ENCODE data around the gene AUTS2.

DNA sequence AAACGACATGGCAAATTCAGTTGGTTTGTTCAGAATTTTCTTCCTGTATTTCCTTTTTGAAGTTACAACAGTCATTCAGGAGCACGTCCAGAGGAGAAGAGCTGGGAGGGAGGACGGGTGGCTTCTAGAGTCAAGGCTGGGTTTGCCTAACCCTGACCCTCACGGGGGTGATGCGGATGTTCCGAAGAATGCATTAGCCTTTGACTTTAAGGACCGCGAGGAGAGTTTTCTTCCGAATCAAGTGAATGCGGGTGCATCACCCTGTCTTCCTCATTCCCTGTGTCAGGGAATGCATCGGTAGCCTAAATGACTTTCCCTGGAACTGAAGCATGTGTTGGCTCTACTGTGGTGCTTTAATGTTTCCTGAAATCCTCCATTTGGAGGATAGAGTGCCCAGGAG is 1137.0 kb downstream of the AUTS2 start:
- TF ChIP-seq, protein P1, sequence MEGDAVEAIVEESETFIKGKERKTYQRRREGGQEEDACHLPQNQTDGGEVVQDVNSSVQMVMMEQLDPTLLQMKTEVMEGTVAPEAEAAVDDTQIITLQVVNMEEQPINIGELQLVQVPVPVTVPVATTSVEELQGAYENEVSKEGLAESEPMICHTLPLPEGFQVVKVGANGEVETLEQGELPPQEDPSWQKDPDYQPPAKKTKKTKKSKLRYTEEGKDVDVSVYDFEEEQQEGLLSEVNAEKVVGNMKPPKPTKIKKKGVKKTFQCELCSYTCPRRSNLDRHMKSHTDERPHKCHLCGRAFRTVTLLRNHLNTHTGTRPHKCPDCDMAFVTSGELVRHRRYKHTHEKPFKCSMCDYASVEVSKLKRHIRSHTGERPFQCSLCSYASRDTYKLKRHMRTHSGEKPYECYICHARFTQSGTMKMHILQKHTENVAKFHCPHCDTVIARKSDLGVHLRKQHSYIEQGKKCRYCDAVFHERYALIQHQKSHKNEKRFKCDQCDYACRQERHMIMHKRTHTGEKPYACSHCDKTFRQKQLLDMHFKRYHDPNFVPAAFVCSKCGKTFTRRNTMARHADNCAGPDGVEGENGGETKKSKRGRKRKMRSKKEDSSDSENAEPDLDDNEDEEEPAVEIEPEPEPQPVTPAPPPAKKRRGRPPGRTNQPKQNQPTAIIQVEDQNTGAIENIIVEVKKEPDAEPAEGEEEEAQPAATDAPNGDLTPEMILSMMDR (IDR thresholded peaks at IDR 0.05) = no peak
- no peak for TF ChIP-seq POLR2AphosphoS5 (IDR thresholded peaks at IDR 0.05)
